ENCODE results near the gene SERAC1.

Gene SERAC1

DNA sequence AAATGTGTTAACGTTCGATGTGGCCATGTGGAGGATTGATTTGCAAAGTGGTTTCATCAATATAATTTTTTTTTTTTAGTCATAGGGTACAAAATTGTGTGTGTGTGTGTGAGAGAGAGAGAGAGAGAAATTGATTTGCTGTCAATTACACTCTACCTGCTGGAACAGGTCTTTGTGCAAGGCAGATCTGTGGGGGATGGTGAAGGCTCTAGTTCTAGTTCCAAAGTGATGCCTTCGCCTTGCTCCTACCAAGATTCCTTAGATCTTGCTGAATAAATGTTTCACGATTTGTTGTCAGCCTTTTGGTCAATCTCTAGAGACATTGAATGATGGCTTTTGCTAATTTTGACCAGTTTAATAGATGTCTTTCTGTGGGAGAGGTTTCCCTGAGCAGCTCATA, 64.8 kb downstream of the SERAC1 start:
- no CpG with 5 or more reads among the region's 4 CpGs for WGBS (ENCODE audit: insufficient coverage, insufficient read length)
- H3K4me3 ChIP-seq (ENCODE audit: low read length): no peak overlapping the region

DNA sequence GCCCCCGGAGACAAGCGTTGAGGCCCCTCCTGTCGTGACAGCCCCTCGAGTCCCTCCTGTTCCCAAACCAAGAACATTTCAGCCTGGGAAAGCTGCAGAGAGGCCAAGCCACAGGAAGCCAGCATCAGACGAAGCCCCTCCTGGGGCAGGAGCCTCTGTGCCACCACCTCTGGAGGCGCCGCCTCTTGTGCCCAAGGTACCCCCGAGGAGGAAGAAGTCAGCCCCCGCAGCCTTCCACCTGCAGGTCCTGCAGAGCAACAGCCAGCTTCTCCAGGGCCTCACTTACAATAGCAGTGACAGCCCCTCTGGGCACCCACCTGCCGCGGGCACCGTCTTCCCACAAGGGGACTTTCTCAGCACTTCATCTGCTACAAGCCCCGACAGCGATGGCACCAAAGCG, 72.4 kb downstream of the SERAC1 start:
- Histone ChIP-seq H3K36me3 (ENCODE audit: control insufficient read depth, insufficient read depth, low read length) (peaks cover 4% of the 10 kb centered on the region; the same call in 1 of the 2 replicates), H3K9me3 (ENCODE audit: control insufficient read depth, insufficient read depth, low read length) (no peaks in the 10 kb centered on the region), H3K4me3 (ENCODE audit: low read length) (no peak overlapping the region), H3K27me3 (ENCODE audit: control insufficient read depth, insufficient read depth, low read length) (no peaks in the 10 kb centered on the region), H3K4me1 (ENCODE audit: control insufficient read depth, insufficient read depth, low read length) (no peaks in the 10 kb centered on the region), H3K27ac (ENCODE audit: low read length) (no peak overlapping the region)
- DNase-seq (ENCODE audit: low read depth, low spot score): no peak
- WGBS (ENCODE audit: insufficient coverage, insufficient read length): no CpG with 5 or more reads among the region's 15 CpGs

More for the DNA sequence above, 64.8 kb downstream of the SERAC1 start:
- H3K9me3 ChIP-seq (ENCODE audit: control insufficient read depth, insufficient read depth, low read length): no peaks in the 10 kb centered on the region
- H3K4me1 ChIP-seq (ENCODE audit: control insufficient read depth, insufficient read depth, low read length): no peaks in the 10 kb centered on the region
- H3K27me3 ChIP-seq (ENCODE audit: control insufficient read depth, insufficient read depth, low read length): no peaks in the 10 kb centered on the region
- H3K27ac ChIP-seq (ENCODE audit: low read length): no peak overlapping the region
- no peak for DNase-seq (ENCODE audit: low read depth, low spot score)
- no peaks in the 10 kb centered on the region for H3K36me3 ChIP-seq (ENCODE audit: control insufficient read depth, insufficient read depth, low read length)

DNA sequence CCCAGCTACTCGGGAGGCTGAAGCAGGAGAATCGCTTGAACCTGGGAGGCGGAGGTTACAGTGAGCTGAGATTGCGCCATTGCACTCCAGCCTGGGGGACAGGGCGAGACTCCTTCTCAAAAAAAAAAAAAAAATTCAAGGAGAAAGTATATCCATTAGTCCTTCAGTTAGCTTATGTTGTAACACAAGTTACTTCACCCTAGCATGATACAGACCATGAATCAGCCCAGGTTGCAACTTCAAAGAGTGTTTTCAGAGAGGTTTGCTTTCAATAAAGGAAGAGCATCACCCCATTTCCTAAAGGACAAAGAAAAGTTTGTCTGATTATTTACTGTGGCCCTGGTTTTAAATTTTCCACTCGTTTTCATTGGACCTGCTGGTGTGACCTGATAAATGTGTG, 73.0 kb downstream of the SERAC1 start:
- no CpG with 5 or more reads among the region's 6 CpGs for WGBS (ENCODE audit: insufficient coverage, insufficient read length)
- Histone ChIP-seq H3K27me3 (ENCODE audit: control insufficient read depth, insufficient read depth, low read length) (no peaks in the 10 kb centered on the region), H3K4me3 (ENCODE audit: low read length) (no peak overlapping the region), H3K9me3 (ENCODE audit: control insufficient read depth, insufficient read depth, low read length) (no peaks in the 10 kb centered on the region), H3K27ac (ENCODE audit: low read length) (no peak overlapping the region), H3K4me1 (ENCODE audit: control insufficient read depth, insufficient read depth, low read length) (no peaks in the 10 kb centered on the region), H3K36me3 (ENCODE audit: control insufficient read depth, insufficient read depth, low read length) (peaks cover 4% of the 10 kb centered on the region; the same call in 1 of the 2 replicates)
- no peak for DNase-seq (ENCODE audit: low read depth, low spot score)

DNA sequence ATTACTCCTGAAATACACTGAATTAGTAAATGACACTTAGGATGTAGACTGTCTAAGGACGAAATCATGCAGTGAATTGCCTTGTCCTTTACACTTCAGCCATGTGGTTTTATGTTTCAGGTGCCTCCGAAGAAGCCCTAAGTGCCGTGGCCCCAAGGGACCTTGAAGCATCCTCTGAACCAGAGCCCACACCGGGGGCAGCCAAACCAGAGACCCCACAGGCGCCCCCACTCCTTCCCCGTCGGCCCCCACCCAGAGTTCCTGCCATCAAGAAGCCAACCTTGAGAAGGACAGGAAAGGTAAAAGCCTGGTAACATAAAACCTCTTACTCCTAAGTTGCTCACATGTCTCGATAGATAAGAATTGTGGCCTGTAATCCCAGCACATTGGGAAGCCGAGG, 75.3 kb downstream of the SERAC1 start:
- H3K36me3 ChIP-seq (ENCODE audit: control insufficient read depth, insufficient read depth, low read length): peaks cover 4% of the 10 kb centered on the region; the same call in 1 of the 2 replicates
- no peak overlapping the region for H3K27ac ChIP-seq (ENCODE audit: low read length)
- H3K9me3 ChIP-seq (ENCODE audit: control insufficient read depth, insufficient read depth, low read length): no peaks in the 10 kb centered on the region
- no peak overlapping the region for H3K4me3 ChIP-seq (ENCODE audit: low read length)
- H3K27me3 ChIP-seq (ENCODE audit: control insufficient read depth, insufficient read depth, low read length): no peaks in the 10 kb centered on the region
- DNase-seq (ENCODE audit: low read depth, low spot score): no peak
- no peaks in the 10 kb centered on the region for H3K4me1 ChIP-seq (ENCODE audit: control insufficient read depth, insufficient read depth, low read length)
- no CpG with 5 or more reads among the region's 9 CpGs for WGBS (ENCODE audit: insufficient coverage, insufficient read length)

DNA sequence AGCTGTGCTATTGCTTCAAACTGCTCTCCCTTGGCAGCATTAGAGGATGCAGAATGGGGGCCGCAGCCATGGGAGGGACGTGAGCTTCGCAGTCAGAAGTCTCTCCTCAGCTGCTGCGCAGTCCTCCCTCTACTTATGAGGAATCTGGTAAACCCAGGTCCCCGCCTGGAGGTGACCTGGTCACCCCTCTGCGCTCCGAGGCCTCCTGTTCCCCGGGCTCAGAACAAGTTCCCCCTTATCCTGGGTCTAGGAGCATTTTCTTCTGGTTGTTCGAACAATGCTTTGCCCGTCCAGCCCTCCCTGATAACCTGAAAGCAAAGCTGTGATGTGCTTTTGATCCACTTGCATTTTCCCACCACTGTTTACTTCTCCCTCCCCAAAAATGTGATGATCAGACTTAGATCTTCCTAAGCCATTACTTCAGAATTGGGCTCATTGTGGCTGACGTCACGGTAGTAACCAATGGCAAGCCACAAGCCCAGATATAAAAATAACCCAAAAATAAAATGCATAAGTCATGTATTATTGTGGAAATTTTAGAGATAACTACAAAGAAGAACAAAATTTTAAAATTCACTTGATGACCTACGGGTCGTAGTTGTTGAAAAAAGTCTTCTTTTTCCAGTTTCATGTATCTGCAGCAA, 80.7 kb downstream of the SERAC1 start:
- Histone ChIP-seq H3K36me3 (ENCODE audit: control insufficient read depth, insufficient read depth, low read length) (peaks cover 5% of the 10 kb centered on the region; the same call in 1 of the 2 replicates), H3K4me3 (ENCODE audit: low read length) (no peak overlapping the region), H3K4me1 (ENCODE audit: control insufficient read depth, insufficient read depth, low read length) (no peaks in the 10 kb centered on the region; the same call in 1 of the 2 replicates), H3K27me3 (ENCODE audit: control insufficient read depth, insufficient read depth, low read length) (no peaks in the 10 kb centered on the region), H3K27ac (ENCODE audit: low read length) (no peak overlapping the region), H3K9me3 (ENCODE audit: control insufficient read depth, insufficient read depth, low read length) (no peaks in the 10 kb centered on the region)
- no peak for DNase-seq (ENCODE audit: low read depth, low spot score)
- no CpG with 5 or more reads among the region's 14 CpGs for WGBS (ENCODE audit: insufficient coverage, insufficient read length)

DNA sequence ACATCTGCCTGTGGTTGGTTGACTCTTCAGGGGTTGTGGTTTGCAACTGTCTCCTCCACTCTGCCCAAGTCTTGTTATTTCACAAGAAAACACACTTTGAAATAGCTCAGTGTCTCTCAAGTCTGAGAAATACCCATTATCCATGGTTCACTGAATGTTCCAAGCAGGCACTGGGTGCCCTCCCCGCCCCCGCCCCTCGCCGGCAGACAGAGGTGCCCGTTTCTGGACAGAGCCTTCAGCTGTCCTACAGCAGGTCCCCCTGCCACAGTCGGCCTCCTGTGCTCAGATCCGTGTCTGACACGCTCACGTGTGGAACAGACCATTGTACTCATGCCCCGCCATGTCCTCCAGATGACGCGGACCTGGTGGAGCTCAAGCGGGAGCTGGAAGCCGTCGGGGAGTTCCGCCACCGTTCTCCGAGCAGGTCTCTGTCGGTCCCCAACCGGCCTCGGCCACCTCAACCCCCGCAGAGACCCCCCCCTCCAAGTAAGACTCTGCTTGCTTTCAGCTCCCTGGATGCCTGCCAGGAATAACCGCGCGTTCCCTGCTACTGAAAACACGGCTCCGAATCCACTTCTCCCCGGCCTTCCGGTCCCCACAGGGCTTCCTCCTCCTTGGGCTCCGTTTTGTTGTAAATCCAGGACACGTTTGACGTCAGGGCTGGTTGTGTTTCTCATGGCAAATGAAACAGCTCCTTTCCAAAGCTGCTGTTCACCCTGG, 81.4 kb downstream of the SERAC1 start:
- no CpG with 5 or more reads among the region's 32 CpGs for WGBS (ENCODE audit: insufficient coverage, insufficient read length)
- Histone ChIP-seq H3K9me3 (ENCODE audit: control insufficient read depth, insufficient read depth, low read length) (no peaks in the 10 kb centered on the region), H3K36me3 (ENCODE audit: control insufficient read depth, insufficient read depth, low read length) (peaks cover 5% of the 10 kb centered on the region; the same call in 1 of the 2 replicates), H3K27ac (ENCODE audit: low read length) (no peak overlapping the region), H3K27me3 (ENCODE audit: control insufficient read depth, insufficient read depth, low read length) (no peaks in the 10 kb centered on the region), H3K4me3 (ENCODE audit: low read length) (no peak overlapping the region), H3K4me1 (ENCODE audit: control insufficient read depth, insufficient read depth, low read length) (no peaks in the 10 kb centered on the region; the same call in 1 of the 2 replicates)
- DNase-seq (ENCODE audit: low read depth, low spot score): no peak

DNA sequence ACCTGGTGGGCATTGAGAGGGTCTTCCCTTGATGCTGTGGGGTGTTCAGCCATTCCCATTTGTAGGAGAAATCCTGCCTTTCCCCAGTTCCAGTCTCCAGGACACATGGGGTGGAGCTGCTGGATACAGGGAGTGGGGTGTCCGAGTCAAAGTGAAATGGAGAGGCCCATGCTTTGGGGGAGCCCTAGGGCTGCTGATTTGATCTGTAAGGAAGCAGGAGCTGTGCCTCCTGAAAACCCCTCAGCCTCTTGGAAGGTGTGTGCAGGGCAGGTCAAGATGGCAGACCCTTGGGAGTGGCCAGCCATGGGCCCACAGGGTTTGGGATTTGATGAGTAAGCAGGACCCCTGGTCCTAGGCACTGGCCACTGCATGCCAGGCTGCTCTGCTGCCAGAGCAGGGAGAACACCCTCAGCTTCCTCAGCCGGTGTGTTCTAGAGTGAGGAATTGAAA, 82.0 kb downstream of the SERAC1 start:
- Histone ChIP-seq H3K9me3 (ENCODE audit: control insufficient read depth, insufficient read depth, low read length) (no peaks in the 10 kb centered on the region), H3K4me3 (ENCODE audit: low read length) (no peak overlapping the region), H3K4me1 (ENCODE audit: control insufficient read depth, insufficient read depth, low read length) (no peaks in the 10 kb centered on the region; the same call in 1 of the 2 replicates), H3K27ac (ENCODE audit: low read length) (no peak overlapping the region), H3K36me3 (ENCODE audit: control insufficient read depth, insufficient read depth, low read length) (peaks cover 5% of the 10 kb centered on the region; the same call in 1 of the 2 replicates), H3K27me3 (ENCODE audit: control insufficient read depth, insufficient read depth, low read length) (no peaks in the 10 kb centered on the region)
- DNase-seq (ENCODE audit: low read depth, low spot score): no peak
- no CpG with 5 or more reads among the region's 2 CpGs for WGBS (ENCODE audit: insufficient coverage, insufficient read length)

DNA sequence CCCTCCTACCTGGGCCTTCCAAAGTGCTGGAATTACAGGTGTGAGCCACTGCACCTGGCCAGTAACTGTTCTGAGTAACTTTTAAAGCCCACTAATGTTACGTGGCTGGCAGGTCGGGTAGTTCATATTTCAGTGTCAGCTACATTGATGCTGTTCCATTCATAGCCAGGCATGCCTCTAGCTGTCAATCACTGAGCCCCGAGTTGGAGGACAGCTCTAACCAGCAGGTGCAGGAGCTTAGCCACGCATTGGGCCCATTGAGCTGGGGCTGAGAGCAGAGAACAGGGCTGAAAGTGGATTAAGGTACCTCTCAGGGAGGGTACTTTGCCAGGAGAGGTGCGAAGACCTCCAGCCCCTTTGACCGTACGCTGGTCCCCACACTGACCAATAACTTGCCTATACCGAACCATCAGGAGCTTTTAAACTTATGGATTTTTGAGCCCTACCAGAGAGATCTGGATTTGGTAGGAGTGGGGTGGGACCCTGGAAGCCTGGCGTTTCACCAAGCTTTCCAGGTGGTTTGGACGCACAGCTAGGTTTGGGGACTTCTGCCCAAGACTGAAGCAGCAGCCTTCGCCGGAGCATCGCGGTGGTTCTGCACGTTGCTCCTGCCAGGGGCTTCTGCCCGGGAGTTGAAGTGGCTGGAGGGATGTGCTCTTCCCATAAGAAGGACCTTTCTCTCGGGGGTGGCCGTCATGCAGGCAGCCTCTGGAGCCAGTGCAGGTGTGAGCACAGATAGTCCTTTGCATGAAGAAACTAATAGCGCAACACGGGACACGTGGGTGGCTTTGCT, 82.6 kb downstream of the SERAC1 start:
- Histone ChIP-seq H3K27me3 (ENCODE audit: control insufficient read depth, insufficient read depth, low read length) (no peaks in the 10 kb centered on the region), H3K4me1 (ENCODE audit: control insufficient read depth, insufficient read depth, low read length) (no peaks in the 10 kb centered on the region; the same call in 1 of the 2 replicates), H3K27ac (ENCODE audit: low read length) (no peak overlapping the region), H3K36me3 (ENCODE audit: control insufficient read depth, insufficient read depth, low read length) (peaks cover 5% of the 10 kb centered on the region; the same call in 1 of the 2 replicates), H3K9me3 (ENCODE audit: control insufficient read depth, insufficient read depth, low read length) (no peaks in the 10 kb centered on the region), H3K4me3 (ENCODE audit: low read length) (no peak overlapping the region)
- DNase-seq (ENCODE audit: low read depth, low spot score): no peak
- no CpG with 5 or more reads among the region's 21 CpGs for WGBS (ENCODE audit: insufficient coverage, insufficient read length)

DNA sequence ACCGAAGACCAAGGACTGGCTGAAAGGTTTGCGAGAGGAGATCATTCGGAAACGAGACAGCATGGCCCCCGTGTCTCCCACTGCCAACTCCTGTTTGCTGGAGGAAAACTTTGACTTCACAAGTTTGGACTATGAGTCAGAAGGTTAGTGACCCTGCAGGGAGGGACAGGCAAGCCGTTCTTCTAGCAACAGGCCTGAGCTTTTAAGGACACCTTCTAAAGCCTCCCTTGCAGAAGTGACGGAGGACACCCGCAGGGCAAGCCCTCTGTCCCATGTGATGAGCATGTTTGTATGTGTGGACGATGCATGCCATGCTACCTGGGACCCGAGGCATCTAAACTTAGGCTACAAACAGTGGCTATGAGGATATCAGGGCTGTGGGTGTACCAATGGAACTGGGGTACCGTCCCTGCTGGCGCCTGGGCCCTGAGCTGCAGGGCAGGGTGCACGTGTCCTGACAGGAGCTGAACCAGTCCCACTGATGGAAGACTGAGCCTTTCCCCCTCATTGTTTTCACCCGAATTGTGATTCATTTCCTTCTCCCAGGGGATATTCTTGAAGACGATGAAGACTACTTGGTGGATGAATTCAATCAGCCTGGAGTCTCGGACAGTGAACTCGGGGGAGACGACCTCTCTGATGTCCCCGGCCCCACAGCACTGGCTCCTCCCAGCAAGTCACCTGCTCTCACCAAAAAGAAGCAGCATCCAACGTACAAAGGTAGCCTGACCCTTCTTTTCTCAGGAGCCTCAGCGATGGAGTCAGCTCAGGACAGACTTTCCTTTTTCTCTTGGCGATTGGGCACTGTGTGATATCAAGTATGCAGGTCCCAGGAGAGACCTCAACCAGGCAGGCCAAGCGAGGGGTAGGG, 84.4 kb downstream of the SERAC1 start:
- no peak for DNase-seq (ENCODE audit: low read depth, low spot score)
- Histone ChIP-seq H3K9me3 (ENCODE audit: control insufficient read depth, insufficient read depth, low read length) (no peaks in the 10 kb centered on the region), H3K27me3 (ENCODE audit: control insufficient read depth, insufficient read depth, low read length) (no peaks in the 10 kb centered on the region), H3K4me3 (ENCODE audit: low read length) (no peak overlapping the region), H3K4me1 (ENCODE audit: control insufficient read depth, insufficient read depth, low read length) (no peaks in the 10 kb centered on the region; the same call in 1 of the 2 replicates), H3K27ac (ENCODE audit: low read length) (no peak overlapping the region), H3K36me3 (ENCODE audit: control insufficient read depth, insufficient read depth, low read length) (peaks cover 5% of the 10 kb centered on the region; the same call in 1 of the 2 replicates)
- no CpG with 5 or more reads among the region's 23 CpGs for WGBS (ENCODE audit: insufficient coverage, insufficient read length)

DNA sequence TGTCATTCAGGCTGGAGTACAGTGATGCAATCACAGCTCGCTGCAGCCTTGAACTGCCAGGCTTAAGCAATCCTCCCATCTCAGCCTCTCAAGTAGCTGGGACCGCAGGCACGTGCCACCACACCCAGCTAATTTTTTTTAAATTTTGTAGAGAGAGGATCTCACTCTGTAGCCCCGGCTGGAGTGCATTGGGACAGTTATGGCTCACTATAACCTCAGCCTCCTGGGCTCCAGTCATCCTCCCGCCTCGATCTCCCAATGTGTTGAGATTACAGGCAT, 86.5 kb downstream of the SERAC1 start:
- Histone ChIP-seq H3K36me3 (ENCODE audit: control insufficient read depth, insufficient read depth, low read length) (peaks cover 7% of the 10 kb centered on the region), H3K27me3 (ENCODE audit: control insufficient read depth, insufficient read depth, low read length) (no peaks in the 10 kb centered on the region), H3K27ac (ENCODE audit: low read length) (no peak overlapping the region), H3K4me1 (ENCODE audit: control insufficient read depth, insufficient read depth, low read length) (no peaks in the 10 kb centered on the region; the same call in 1 of the 2 replicates), H3K4me3 (ENCODE audit: low read length) (no peak overlapping the region), H3K9me3 (ENCODE audit: control insufficient read depth, insufficient read depth, low read length) (no peaks in the 10 kb centered on the region)
- DNase-seq (ENCODE audit: low read depth, low spot score): no peak
- no CpG with 5 or more reads among the region's 6 CpGs for WGBS (ENCODE audit: insufficient coverage, insufficient read length)
